A673 (cell line): ENCODE measurements around the gene MAML3.

Experiments used
- EZH2 ChIP-seq: fragments of 200-600 bp; sonication (generic); IDR thresholded peaks from 2 replicates; pipeline ENCODE4 v1.6.1; 2017; ENCODE audit warnings: borderline replicate concordance, low read depth, mild to moderate bottlenecking, mixed read lengths, antibody characterized with exemption, low read length; ENCODE audit not compliant: poor library complexity, severe bottlenecking
- TF ChIP-seq, protein P1 (sequence below): fragments of 300-800, 200-600 bp; sonication (generic); conservative IDR thresholded peaks from 2 replicates; pipeline ENCODE4 v1.5.1; 2017; ENCODE audit warnings: low read depth, mild to moderate bottlenecking, antibody characterized with exemption, low read length, moderate library complexity, mixed read lengths

DNA sequence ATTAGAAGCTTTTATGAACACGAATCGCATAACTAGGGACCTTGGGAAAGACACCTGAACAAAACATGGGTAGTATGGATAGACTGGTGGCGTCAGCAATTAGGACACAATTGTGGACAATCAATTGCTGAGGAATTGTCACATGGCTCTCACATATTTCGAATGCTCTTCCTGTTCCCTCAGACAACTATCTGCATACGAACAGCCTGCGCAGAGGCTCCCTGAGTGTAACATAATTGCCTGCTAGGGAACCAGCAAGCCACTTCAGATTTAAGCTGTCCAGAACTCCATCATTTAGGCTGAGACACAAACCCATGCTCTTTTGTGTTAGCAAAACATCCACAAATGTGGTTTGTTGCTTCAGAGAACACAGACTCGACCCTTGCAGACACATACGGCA is 327.6 kb downstream of the MAML3 start:
- TF ChIP-seq, protein P1, sequence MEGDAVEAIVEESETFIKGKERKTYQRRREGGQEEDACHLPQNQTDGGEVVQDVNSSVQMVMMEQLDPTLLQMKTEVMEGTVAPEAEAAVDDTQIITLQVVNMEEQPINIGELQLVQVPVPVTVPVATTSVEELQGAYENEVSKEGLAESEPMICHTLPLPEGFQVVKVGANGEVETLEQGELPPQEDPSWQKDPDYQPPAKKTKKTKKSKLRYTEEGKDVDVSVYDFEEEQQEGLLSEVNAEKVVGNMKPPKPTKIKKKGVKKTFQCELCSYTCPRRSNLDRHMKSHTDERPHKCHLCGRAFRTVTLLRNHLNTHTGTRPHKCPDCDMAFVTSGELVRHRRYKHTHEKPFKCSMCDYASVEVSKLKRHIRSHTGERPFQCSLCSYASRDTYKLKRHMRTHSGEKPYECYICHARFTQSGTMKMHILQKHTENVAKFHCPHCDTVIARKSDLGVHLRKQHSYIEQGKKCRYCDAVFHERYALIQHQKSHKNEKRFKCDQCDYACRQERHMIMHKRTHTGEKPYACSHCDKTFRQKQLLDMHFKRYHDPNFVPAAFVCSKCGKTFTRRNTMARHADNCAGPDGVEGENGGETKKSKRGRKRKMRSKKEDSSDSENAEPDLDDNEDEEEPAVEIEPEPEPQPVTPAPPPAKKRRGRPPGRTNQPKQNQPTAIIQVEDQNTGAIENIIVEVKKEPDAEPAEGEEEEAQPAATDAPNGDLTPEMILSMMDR: no peak
- TF ChIP-seq EZH2: no peak
